Measurements from ENCODE around the gene APBB1IP.

DNA sequence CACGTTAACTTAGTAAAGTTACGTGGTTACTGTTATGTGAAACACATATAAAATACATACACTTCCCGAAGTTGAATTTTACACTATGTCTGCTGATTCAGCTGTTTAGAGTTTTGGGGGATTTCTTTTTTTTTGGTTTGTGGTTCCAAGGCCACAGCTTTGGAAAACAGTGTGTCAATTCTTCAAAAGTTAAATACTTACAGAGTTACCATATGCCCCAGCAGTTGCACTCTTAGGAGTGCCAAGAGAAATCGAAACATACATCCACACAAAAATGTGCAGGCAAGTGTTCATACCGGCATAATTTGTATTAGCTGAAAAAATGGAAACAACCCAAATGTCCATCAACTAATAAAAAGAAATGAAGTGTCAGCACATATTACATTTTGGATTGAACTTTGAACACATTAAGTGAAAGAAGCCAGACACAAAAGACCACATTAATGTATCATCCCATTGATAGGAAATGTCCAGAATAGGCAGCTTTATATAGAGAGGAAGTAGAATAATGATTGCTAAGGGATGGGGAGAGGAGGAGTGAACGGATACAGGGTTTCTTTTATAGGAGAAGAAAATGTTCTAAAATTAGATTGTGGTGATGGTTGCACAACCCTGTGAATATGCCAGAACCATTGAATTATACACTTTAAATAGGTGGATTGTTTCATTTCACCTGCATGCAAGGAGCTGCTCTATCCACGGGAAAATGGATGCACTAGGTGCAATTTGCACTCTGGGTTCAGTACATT is 17.6 kb downstream of the APBB1IP start:
- TF ChIP-seq YY1 (IDR thresholded peaks at IDR 0.05; ENCODE audit: low read depth) (no peak), CEBPB (IDR thresholded peaks at IDR 0.05) (no peak), EGR1 (IDR thresholded peaks at IDR 0.05) (no peak), TCF12 (IDR thresholded peaks at IDR 0.05; ENCODE audit: low read depth) (no peak), ZBTB7A (IDR thresholded peaks at IDR 0.05; ENCODE audit: low read depth) (no peak), TAF1 (IDR thresholded peaks at IDR 0.05; ENCODE audit: low read depth) (no peak), EP300 (IDR thresholded peaks at IDR 0.05; ENCODE audit: borderline replicate concordance) (no peak), TEAD4 (IDR thresholded peaks at IDR 0.05) (no peak), RAD21 (IDR thresholded peaks at IDR 0.05; ENCODE audit: low read depth) (no peak), NFIC (IDR thresholded peaks at IDR 0.05) (no peak), CREB1 (IDR thresholded peaks at IDR 0.05; ENCODE audit: low read depth) (no peak)
- TF ChIP-seq, protein P1, sequence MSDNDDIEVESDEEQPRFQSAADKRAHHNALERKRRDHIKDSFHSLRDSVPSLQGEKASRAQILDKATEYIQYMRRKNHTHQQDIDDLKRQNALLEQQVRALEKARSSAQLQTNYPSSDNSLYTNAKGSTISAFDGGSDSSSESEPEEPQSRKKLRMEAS (IDR thresholded peaks at IDR 0.05) = no peak
- TF ChIP-seq, protein P2, sequence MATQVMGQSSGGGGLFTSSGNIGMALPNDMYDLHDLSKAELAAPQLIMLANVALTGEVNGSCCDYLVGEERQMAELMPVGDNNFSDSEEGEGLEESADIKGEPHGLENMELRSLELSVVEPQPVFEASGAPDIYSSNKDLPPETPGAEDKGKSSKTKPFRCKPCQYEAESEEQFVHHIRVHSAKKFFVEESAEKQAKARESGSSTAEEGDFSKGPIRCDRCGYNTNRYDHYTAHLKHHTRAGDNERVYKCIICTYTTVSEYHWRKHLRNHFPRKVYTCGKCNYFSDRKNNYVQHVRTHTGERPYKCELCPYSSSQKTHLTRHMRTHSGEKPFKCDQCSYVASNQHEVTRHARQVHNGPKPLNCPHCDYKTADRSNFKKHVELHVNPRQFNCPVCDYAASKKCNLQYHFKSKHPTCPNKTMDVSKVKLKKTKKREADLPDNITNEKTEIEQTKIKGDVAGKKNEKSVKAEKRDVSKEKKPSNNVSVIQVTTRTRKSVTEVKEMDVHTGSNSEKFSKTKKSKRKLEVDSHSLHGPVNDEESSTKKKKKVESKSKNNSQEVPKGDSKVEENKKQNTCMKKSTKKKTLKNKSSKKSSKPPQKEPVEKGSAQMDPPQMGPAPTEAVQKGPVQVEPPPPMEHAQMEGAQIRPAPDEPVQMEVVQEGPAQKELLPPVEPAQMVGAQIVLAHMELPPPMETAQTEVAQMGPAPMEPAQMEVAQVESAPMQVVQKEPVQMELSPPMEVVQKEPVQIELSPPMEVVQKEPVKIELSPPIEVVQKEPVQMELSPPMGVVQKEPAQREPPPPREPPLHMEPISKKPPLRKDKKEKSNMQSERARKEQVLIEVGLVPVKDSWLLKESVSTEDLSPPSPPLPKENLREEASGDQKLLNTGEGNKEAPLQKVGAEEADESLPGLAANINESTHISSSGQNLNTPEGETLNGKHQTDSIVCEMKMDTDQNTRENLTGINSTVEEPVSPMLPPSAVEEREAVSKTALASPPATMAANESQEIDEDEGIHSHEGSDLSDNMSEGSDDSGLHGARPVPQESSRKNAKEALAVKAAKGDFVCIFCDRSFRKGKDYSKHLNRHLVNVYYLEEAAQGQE (IDR thresholded peaks at IDR 0.05; ENCODE audit: low read depth) = no peak
